GM19438 (cell line): ENCODE measurements around the gene PGAM1.
"Not testable (repeated sequence)": the region's sequence is repeated elsewhere in the genome, so short reads cannot be mapped to it uniquely, and the experiment has no call there.

Source experiments
- ATAC-seq: cut with Tn5 transposase; IDR thresholded peaks from one replicate; pipeline ENCODE4 v1.9.1; 2021; ENCODE audit warnings: low read depth; ENCODE audit not compliant: unreplicated experiment

Gene PGAM1

GRCh38 chr10:97425964-97426775 is at the start of gene PGAM1:
Gene PGAM1 (plus strand): TSS chr10:97426191. CDS start chr10:97426308, 117 bp downstream.
- peak; percentile 82 for ATAC-seq

- no peak for ATAC-seq
Measured at GRCh38 chr10:97376413-97376812, 49.6 kb upstream of the PGAM1 start.

DNA sequence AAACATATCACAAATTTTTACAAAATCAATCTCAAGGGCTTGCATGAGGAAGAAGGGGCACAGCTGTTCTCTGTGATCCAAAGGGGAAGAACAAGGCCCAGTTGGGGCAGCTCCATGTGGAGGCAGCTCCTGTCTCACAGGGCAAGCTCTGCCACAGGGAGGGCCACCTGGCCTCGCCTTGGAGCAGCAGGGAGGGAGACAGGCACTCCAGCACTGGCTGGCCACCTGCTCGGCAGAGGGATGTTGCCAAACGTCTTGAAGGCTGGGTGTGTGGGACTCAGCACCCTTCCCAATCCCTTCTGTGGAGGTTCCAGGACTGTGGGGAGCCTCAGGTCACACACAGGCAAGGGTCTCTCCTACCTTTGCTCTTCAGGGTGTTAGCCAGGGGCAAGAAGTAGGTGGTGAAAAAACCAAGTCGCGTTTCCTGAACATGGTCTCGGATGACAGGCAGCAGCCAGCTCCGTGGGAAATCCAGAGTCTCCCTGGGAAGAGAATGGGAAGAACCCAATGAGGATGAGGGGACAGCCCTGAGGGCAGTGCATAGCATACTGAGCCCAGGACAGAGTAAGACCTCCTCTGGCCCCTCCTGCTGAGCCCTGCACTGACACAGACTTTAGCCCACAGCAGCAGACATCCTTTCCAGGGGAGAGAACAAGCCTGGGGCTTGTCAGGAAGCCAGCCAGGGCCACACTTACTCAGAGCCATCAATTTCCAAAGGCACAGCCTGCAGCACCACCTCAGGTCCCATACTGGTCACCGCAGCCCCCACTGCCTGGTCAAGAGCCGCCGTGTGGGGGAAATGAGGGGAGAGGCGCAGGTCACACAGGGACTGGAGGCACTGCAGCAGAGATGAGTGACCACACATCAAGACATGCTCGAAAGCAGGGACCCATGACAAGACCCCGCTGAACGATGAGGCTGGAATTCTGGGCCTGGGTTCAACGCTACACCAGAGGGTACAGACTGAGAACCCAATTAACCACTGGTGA is 46.8 kb upstream of the PGAM1 start:
- ATAC-seq, result no peak

DNA sequence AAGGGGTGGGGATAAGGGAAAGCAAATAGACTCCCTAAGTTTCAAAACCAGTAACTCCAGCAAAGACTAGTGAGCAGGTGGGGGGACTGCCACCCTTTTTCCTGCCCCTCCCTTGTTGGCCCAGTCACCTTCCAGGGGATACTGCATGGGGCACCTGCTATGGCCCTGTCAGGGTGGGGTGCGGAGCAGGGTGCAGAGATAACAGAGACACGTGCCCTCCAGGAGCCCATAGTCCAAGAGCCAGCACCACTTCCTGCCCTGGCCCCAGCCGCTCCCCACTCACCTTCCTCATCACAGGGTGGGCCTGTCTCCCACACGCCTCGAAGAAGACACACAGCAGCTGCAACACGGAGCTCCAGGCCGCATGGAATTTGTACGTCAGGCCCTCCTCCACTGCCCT is 45.5 kb upstream of the PGAM1 start:
- ATAC-seq, result no peak

GRCh38 chr10:97381626-97382025 is 44.4 kb upstream of the PGAM1 start:
- no peak for ATAC-seq

DNA sequence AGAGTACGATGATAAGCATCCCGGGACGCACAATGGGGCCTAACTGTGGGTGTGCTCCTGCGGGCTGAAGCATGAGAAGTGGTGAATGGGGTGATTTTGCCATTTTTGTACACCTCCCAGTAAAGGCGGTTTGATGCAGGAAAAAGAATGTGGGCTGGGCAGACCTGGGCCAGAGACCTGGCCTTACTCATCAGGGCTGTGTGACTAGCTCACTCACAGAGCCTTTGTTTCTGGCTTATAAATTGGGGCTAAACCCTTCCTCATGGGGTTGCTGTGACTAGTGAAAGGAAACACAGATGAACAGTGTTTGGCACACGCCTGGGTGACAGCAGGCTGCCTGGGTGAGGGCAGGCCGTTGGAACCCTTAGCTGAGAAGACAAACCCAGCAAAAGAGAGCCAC is 42.8 kb upstream of the PGAM1 start:
- no peak for ATAC-seq

DNA sequence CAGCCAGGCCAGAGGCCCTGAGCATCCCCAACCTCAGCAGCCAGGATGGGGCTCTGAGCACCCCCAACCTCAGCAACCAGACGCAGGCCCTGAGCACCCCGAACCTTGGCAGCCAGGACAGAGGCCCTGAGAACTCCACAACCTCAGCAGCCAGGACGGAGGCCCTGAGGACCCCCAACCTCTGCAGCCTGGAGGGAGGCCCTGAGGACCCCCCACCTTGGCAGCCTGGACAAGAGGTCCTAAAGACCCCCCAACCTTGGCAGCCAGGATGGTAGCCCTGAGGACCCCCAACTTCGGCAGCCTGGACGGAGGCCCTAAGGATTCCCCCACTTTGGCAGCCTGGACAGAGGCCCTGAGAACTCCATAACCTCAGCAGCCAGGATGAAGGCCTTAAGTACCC is 41.8 kb upstream of the PGAM1 start:
- no peak for ATAC-seq

DNA sequence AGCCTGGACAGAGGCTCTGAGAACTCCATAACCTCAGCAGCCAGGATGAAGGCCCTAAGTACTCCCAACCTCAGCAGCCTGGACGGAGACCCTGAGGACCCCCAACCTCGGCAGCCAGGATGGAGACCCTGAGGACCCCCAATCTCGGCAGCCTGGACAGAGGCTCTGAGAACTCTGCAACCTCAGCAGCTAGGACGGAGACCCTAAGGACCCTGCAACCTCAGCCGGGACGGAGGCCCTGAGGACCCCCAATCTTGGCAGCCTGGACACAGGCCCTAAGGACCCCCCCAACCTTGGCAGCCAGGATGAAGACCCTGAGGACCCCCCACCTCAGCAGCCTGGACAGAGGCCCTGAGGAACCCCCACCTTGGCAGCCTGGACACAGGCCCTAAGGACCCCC is 41.4 kb upstream of the PGAM1 start:
- no peak for ATAC-seq

DNA sequence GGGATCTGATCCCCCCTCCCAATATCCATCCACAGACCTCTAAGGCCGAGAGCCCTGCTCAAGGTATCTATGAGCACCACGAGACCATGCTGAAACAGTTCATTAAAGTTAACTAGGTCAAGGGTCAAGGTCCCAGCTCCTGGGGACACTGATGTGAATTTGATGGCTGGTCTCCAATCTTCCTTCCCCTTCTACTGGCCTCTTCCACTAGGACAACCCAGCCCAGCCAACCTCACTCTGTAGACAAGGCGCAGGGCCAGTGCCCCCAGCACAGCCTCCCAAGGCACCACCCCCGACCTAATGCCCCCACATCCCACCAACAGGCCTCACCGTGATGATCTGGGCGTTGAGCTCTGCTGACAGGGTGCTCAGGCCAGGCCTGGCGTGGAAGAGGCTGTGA is 40.4 kb upstream of the PGAM1 start:
- ATAC-seq, result no peak

DNA sequence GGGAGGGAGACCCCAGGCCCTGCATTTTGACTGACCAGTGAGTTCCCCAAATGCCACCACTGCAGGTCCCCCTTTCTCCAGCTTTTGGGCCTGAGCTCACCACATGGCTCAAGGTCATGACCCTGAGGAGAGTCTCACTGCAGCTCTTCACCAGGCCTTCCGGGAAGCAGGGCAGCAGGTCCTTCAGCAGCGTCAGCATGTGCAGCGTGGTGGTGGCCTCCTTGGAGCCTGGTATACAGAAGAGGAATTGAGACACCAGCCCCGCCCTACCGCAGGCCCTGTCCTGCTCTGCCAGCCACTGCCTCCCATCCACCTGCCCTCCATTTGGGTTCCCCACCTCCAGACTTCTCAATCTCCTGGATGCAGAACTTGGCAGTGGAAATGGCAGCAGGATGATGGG is 37.8 kb upstream of the PGAM1 start:
- ATAC-seq, result no peak

GRCh38 chr10:97390091-97390490 is 35.9 kb upstream of the PGAM1 start:
- no peak for ATAC-seq

DNA sequence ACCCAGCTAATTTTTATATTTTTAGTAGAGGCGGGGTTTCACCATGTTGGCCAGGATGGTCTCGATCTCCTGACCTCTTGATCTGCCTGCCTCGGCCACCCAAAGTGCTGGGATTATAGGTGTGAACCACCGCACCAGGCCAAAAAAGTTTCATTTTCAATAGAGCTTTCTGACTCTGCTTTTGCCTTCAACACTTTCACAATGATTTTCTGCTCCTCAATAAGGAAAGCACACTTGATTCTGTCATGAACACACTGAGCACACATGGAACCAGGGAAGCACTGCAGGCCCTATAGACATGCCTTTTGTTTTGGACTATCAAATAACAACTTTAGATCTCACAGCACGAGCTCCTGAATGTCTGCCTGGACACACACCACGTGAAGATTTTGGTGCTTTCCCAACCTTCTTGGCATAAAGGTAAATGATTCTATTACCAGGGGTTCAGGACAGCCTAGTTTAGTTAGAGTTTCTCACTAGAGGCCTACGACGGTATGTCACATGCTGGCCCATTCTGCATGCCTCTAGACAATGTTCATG is 32.9 kb upstream of the PGAM1 start:
- ATAC-seq, result no peak

DNA sequence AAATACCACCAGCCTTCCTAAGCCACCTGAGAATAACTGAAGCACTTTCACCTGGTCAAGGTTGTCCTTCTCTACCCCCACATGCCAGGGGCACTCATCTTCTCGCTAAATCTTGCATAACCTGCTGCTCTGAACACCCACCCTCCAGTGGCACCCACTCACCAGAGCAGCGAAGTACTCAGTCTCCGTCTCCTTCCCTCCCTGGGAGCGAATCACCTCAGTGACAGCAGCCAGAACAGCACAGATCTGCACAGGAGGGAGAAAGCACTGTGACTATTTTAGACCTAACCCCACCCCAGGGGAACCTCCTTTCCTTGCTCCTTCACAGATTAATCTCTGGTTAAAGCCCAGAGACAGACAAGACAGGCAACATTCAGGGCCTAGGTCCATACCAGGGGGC is 29.9 kb upstream of the PGAM1 start:
- ATAC-seq, result no peak

DNA sequence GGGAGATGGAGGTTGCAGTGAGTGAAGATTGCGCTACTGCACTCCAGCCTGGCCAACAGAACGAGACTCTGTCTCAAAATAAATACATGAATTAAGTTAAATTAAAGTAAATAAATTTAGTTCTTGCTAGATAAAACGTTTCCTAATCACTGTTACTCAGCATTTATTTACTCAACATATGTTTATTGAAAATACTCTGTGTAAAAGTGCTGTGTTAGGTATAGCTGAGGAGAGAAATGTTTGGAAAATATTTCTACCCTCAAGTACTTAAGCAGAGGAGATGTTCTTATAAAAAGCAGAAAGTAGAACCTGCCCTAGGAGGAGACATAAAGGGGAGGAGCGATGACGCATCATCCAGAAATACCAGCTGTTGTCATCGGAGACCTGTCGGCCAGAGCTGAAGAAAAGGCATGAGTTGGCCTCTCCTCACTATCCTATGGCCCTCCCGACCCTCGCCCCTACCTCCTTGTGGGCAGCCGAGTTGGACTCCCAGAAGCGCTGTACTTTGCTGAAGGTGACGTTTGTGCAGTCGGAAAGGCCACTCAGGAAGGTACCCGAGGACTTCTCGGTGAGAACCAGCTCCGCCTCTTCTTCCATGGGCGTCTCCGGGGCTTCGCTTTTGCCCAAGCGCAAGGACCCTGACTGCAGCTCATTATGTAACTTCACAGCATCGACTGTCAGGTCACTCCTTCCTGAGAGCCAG is 26.0 kb upstream of the PGAM1 start:
- ATAC-seq, result no peak

GRCh38 chr10:97400665-97401454 is 25.1 kb upstream of the PGAM1 start, which contains the start of gene RRP12:
Gene RRP12 (minus strand): TSS chr10:97401340. CDS start chr10:97401231, 109 bp downstream.
- ATAC-seq, result peak; percentile 94

- no peak for ATAC-seq
Measured at GRCh38 chr10:97401455-97401919, 24.5 kb upstream of the PGAM1 start.

- no peak for ATAC-seq
Measured at GRCh38 chr10:97404044-97404443, 21.9 kb upstream of the PGAM1 start.

DNA sequence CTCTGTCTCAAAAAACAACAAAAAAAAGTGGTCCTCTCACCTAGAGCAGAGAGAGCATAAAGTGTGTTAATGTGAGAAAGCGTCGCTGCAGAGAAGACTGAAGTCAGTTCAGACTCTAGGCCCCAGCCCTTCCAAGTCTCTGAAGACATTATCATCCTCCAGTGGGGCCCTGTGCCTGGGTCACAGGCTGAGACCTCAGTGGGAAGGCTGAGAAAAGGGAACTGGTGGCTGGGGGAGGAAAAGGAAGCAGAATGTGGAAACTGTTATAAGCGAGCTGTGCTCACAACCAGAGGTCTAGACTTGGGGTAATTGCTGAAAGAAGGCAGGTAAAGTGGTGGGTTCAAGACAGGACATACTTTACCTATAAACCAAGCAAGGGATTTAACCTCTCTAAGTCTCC is 19.9 kb upstream of the PGAM1 start:
- ATAC-seq, result no peak

GRCh38 chr10:97406483-97406882 is 19.5 kb upstream of the PGAM1 start:
- ATAC-seq, result not testable (repeated sequence)
